ENCODE measurements around the gene LRCOL1. TPM values are rescaled to one million over a fixed set of nuclear protein-coding genes. Genes with fewer than 3 reads are reported as not detected.

The LRCOL1 gene
- total and polyA plus RNA-seq, 2 of the 13 experiments (the other 11 are each of a cell fraction or from before 2014, with no cell fraction given) = not detected

GRCh38 chr12:132614861-132615578 lies 4.6 kb upstream of the LRCOL1 start:
- ATAC-seq (peak; percentile 88), DNase-seq (ENCODE audit: low spot score) (peak; percentile 76), FAIRE-seq (peak; percentile 87)
- Histone ChIP-seq H3K36me3 (replicated peaks in 1 of 2; ENCODE audit: control insufficient read depth in 1 of 2, insufficient read depth in 2 of 2, low read length in 2 of 2) (no peaks in the 10 kb centered on the region), H3K4me2 (ENCODE audit: low read depth, low read length) (no peak overlapping the region), H3K27ac (ENCODE audit: extremely low read length, insufficient read depth, low read length) (no peak overlapping the region), H3K4me1 (ENCODE audit: insufficient read depth, low read length) (no peaks in the 10 kb centered on the region), H2AFZ (ENCODE audit: low read length) (no peak overlapping the region), H3K79me2 (ENCODE audit: insufficient read depth, low read length) (no peaks in the 10 kb centered on the region), H3K9ac (ENCODE audit: insufficient read depth, low read depth, low read length) (no peak overlapping the region), H3K9me3 (ENCODE audit: low read length) (peaks cover 31% of the 10 kb centered on the region), H4K20me1 (ENCODE audit: insufficient read depth, low read length) (no peaks in the 10 kb centered on the region), H3K4me3 (replicated peaks in 1 of 3; ENCODE audit: insufficient read depth in 1 of 3, low read depth in 2 of 3, low read length in 3 of 3) (no peak overlapping the region), H3K27me3 (ENCODE audit: control insufficient read depth in 1 of 2, insufficient read depth in 2 of 2, low read length in 2 of 2) (peaks cover 0 to 9% of the 10 kb centered on the region in 2 experiments; a peak in 4 of 5 replicates)
- intact Hi-C loops (cut with micrococcal nuclease; ENCODE audit: unreplicated experiment) (loop anchor here (1.0 kb wide), 2 partner anchors 15 to 200 kb away; no protein-coding TSS in a partner anchor), in situ Hi-C loops (cut with HindIII; ENCODE audit: extremely low pct_ligation_motif_present, low pct_unique_long_range_greater_than_20kb) (no loop called here)
- BruUV-seq (replicated peaks) = no TSS peak
- ChIA-PET CTCF (ENCODE audit: low intra/inter-chr PET ratio, low total read pairs) (interaction anchor here (1.1 to 3.2 kb wide), 4 partner anchors 14 to 201 kb away, joined by 3 to 36 read pairs (median 8); no protein-coding TSS in a partner anchor), POLR2A (interaction anchor here (1.2 kb wide), 1 partner anchor 15 kb away, joined by 3 read pairs; no protein-coding TSS in a partner anchor)
- 23% methylated on average over 13 of the region's 18 CpGs for WGBS (ENCODE audit: low lambda C conversion rate)
- TF ChIP-seq, protein P1, sequence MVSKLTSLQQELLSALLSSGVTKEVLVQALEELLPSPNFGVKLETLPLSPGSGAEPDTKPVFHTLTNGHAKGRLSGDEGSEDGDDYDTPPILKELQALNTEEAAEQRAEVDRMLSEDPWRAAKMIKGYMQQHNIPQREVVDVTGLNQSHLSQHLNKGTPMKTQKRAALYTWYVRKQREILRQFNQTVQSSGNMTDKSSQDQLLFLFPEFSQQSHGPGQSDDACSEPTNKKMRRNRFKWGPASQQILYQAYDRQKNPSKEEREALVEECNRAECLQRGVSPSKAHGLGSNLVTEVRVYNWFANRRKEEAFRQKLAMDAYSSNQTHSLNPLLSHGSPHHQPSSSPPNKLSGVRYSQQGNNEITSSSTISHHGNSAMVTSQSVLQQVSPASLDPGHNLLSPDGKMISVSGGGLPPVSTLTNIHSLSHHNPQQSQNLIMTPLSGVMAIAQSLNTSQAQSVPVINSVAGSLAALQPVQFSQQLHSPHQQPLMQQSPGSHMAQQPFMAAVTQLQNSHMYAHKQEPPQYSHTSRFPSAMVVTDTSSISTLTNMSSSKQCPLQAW (CRISPR knock-in tag; IDR thresholded peaks at IDR 0.05) = peak; percentile 59; the same call in 1 of the 2 replicates
- 0 out of 2 replicates have a peak, but pooled peaks have one; percentile 7 for TF ChIP-seq BCL6 (CRISPR knock-in tag; IDR thresholded peaks at IDR 0.05)
- TF ChIP-seq FOSL2 (CRISPR knock-in tag; IDR thresholded peaks at IDR 0.05) = peak; percentile 27; the same call in 1 of the 2 replicates
- TF ChIP-seq KLF16 (CRISPR knock-in tag; IDR thresholded peaks at IDR 0.05) = 0 out of 4 replicates have a peak, but pooled peaks of 1 of the 2 experiments have one; percentile 31
- TF ChIP-seq, protein P2, sequence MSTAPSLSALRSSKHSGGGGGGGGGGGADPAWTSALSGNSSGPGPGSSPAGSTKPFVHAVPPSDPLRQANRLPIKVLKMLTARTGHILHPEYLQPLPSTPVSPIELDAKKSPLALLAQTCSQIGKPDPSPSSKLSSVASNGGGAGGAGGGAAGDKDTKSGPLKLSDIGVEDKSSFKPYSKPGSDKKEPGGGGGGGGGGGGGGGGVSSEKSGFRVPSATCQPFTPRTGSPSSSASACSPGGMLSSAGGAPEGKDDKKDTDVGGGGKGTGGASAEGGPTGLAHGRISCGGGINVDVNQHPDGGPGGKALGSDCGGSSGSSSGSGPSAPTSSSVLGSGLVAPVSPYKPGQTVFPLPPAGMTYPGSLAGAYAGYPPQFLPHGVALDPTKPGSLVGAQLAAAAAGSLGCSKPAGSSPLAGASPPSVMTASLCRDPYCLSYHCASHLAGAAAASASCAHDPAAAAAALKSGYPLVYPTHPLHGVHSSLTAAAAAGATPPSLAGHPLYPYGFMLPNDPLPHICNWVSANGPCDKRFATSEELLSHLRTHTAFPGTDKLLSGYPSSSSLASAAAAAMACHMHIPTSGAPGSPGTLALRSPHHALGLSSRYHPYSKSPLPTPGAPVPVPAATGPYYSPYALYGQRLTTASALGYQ (CRISPR knock-in tag; IDR thresholded peaks at IDR 0.05) = no peak
- 0 out of 2 replicates have a peak, but pooled peaks have one; percentile 43 for TF ChIP-seq ZNF318 (CRISPR knock-in tag; IDR thresholded peaks at IDR 0.05)
- 0 out of 2 replicates have a peak, but pooled peaks have one; percentile 25 for TF ChIP-seq MAZ (IDR thresholded peaks at IDR 0.05; ENCODE audit: borderline replicate concordance, low read depth, low read length)
- TF ChIP-seq MAZ (CRISPR knock-in tag; IDR thresholded peaks at IDR 0.05; ENCODE audit: low read depth) = no peak
- no peak for TF ChIP-seq KDM4B (CRISPR knock-in tag; IDR thresholded peaks at IDR 0.05)
- no peak for TF ChIP-seq PHF20 (CRISPR knock-in tag; IDR thresholded peaks at IDR 0.05)
- peak; percentile 74; the same call in 1 of the 2 replicates for TF ChIP-seq KDM2A (CRISPR knock-in tag; IDR thresholded peaks at IDR 0.05; ENCODE audit: borderline replicate concordance, low read depth)

All from HepG2 (cell line).